HEK293 (cell line): ENCODE data around the gene RPE65.

Experiments used
- IKZF3 ChIP-seq: fragments of 450-650 bp; IDR thresholded peaks from 2 replicates; pipeline ENCODE4 v1.5.0; 2018; ENCODE audit warnings: missing biosample characterization, mild to moderate bottlenecking, missing genetic modification characterization, moderate library complexity
- KLF16 ChIP-seq: fragments of 450-650 bp; formaldehyde crosslinking; IDR thresholded peaks from 2 replicates; pipeline ENCODE4 v1.5.1; 2017; ENCODE audit warnings: missing biosample characterization, missing genetic modification characterization
- SCRT1 ChIP-seq: fragments of 450-650 bp; formaldehyde crosslinking; IDR thresholded peaks from 2 replicates; pipeline ENCODE4 v1.5.1; 2016; ENCODE audit warnings: missing biosample characterization, missing genetic modification characterization, borderline replicate concordance
- ZBTB17 ChIP-seq: fragments of 450-650 bp; formaldehyde crosslinking; IDR thresholded peaks from 2 replicates; pipeline ENCODE4 v1.5.1; 2016; ENCODE audit warnings: missing biosample characterization, missing genetic modification characterization
- ZFHX2 ChIP-seq: fragments of 450-650 bp; formaldehyde crosslinking; conservative IDR thresholded peaks from 2 replicates; pipeline ENCODE4 v1.5.1; 2016; ENCODE audit warnings: missing biosample characterization, missing genetic modification characterization
- ZFP69B ChIP-seq: fragments of 450-650 bp; formaldehyde crosslinking; IDR thresholded peaks from 2 replicates; pipeline ENCODE4 v1.5.1; 2016; ENCODE audit warnings: missing biosample characterization, missing genetic modification characterization
- ZNF2 ChIP-seq: fragments of 450-650 bp; formaldehyde crosslinking; IDR thresholded peaks from 2 replicates; pipeline ENCODE4 v1.5.1; 2016; ENCODE audit warnings: missing biosample characterization, missing genetic modification characterization
- ZNF24 ChIP-seq: fragments of 450-650 bp; formaldehyde crosslinking; IDR thresholded peaks from 2 replicates; pipeline ENCODE4 v1.5.1; 2016; ENCODE audit warnings: missing biosample characterization, missing genetic modification characterization
- ZNF335 ChIP-seq: fragments of 450-650 bp; formaldehyde crosslinking; conservative IDR thresholded peaks from 2 replicates; pipeline ENCODE4 v1.5.1; 2016; ENCODE audit warnings: missing biosample characterization, missing genetic modification characterization
- ZNF37A ChIP-seq: fragments of 450-650 bp; IDR thresholded peaks from 2 replicates; pipeline ENCODE4 v1.5.1; 2018; ENCODE audit warnings: missing biosample characterization, missing genetic modification characterization
- ZNF391 ChIP-seq: fragments of 450-650 bp; formaldehyde crosslinking; IDR thresholded peaks from 2 replicates; pipeline ENCODE4 v1.5.1; 2016; ENCODE audit warnings: low read depth, missing biosample characterization, missing genetic modification characterization, borderline replicate concordance
- ZNF514 ChIP-seq: fragments of 450-650 bp; formaldehyde crosslinking; IDR thresholded peaks from 2 replicates; pipeline ENCODE4 v1.5.1; 2016; ENCODE audit warnings: missing biosample characterization, missing genetic modification characterization
- ZNF600 ChIP-seq: fragments of 450-650 bp; formaldehyde crosslinking; IDR thresholded peaks from 2 replicates; pipeline ENCODE4 v1.5.1; 2016; ENCODE audit warnings: missing biosample characterization, missing genetic modification characterization
- ZNF626 ChIP-seq: fragments of 450-650 bp; sonication (Bioruptor Pico); formaldehyde crosslinking; IDR thresholded peaks from 2 replicates; pipeline ENCODE4 v1.5.1; 2018; ENCODE audit warnings: missing biosample characterization, missing genetic modification characterization, inconsistent platforms
- ZNF660 ChIP-seq: fragments of 450-650 bp; IDR thresholded peaks from 2 replicates; pipeline ENCODE4 v1.5.1; 2018; ENCODE audit warnings: missing biosample characterization, mild to moderate bottlenecking, missing genetic modification characterization
- ZNF707 ChIP-seq: fragments of 450-650 bp; formaldehyde crosslinking; IDR thresholded peaks from 2 replicates; pipeline ENCODE4 v1.5.1; 2016; ENCODE audit warnings: missing biosample characterization, missing genetic modification characterization
- ZNF76 ChIP-seq: fragments of 450-650 bp; formaldehyde crosslinking; IDR thresholded peaks from 2 replicates; pipeline ENCODE4; 2016; ENCODE audit warnings: low read depth, missing biosample characterization, missing genetic modification characterization, borderline replicate concordance
- ZNF792 ChIP-seq: fragments of 450-650 bp; formaldehyde crosslinking; IDR thresholded peaks from 2 replicates; pipeline ENCODE4 v1.5.1; 2016; ENCODE audit warnings: missing biosample characterization, missing genetic modification characterization
- ZXDB ChIP-seq: fragments of 450-650 bp; formaldehyde crosslinking; IDR thresholded peaks from 2 replicates; pipeline ENCODE4 v1.5.1; 2016; ENCODE audit warnings: missing biosample characterization, missing genetic modification characterization
- TF ChIP-seq, protein P1 (sequence below): fragments of 450-650 bp; formaldehyde crosslinking; IDR thresholded peaks from 2 replicates; pipeline ENCODE4 v1.5.1; 2017; ENCODE audit warnings: missing biosample characterization, missing genetic modification characterization
- TF ChIP-seq, protein P2 (sequence below): fragments of 450-650 bp; formaldehyde crosslinking; IDR thresholded peaks from 2 replicates; pipeline ENCODE4 v1.5.1; 2016; ENCODE audit warnings: missing biosample characterization, missing genetic modification characterization
- TF ChIP-seq, protein P3 (sequence below): fragments of 450-650 bp; formaldehyde crosslinking; IDR thresholded peaks from 2 replicates; pipeline ENCODE4 v1.5.1; 2016; ENCODE audit warnings: missing biosample characterization, missing genetic modification characterization
- TF ChIP-seq, protein P4 (sequence below): fragments of 450-650 bp; formaldehyde crosslinking; IDR thresholded peaks from 2 replicates; pipeline ENCODE4 v1.5.1; 2017; ENCODE audit warnings: missing biosample characterization, missing genetic modification characterization
- TF ChIP-seq, protein P5 (sequence below): fragments of 450-650 bp; formaldehyde crosslinking; IDR thresholded peaks from 2 replicates; pipeline ENCODE4 v1.5.1; 2016; ENCODE audit warnings: missing biosample characterization, missing genetic modification characterization
- TF ChIP-seq, protein P6 (sequence below): fragments of 450-650 bp; formaldehyde crosslinking; IDR thresholded peaks from 2 replicates; pipeline ENCODE4; 2016; ENCODE audit warnings: missing biosample characterization, missing genetic modification characterization

RPE65 gene

DNA sequence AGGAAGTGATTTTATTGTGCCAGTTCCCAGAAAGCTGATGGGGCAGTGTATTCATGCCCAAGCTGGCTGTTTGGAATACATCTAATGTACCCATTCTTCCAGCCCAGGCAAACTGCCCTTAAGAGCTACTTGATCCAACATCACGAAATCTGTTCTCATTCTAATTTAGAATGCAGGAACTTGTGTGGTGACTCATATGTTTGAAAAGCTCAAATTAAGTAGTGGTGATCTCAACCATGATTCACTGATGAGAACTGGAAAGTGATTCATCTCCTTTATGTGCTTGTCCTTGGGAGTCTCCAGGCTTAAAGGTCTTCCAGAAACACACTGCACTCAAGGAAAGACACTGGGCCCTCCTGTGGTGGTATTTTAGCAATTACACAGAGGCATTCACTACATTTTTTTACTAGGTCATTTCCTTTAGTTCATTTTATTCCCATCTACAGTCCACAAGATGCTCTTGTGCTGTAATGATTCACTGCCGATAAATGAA lies 65.4 kb downstream of the RPE65 start (continued):
- TF ChIP-seq, protein P1, sequence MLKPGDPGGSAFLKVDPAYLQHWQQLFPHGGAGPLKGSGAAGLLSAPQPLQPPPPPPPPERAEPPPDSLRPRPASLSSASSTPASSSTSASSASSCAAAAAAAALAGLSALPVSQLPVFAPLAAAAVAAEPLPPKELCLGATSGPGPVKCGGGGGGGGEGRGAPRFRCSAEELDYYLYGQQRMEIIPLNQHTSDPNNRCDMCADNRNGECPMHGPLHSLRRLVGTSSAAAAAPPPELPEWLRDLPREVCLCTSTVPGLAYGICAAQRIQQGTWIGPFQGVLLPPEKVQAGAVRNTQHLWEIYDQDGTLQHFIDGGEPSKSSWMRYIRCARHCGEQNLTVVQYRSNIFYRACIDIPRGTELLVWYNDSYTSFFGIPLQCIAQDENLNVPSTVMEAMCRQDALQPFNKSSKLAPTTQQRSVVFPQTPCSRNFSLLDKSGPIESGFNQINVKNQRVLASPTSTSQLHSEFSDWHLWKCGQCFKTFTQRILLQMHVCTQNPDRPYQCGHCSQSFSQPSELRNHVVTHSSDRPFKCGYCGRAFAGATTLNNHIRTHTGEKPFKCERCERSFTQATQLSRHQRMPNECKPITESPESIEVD = peak; percentile 82
- TF ChIP-seq, protein P2, sequence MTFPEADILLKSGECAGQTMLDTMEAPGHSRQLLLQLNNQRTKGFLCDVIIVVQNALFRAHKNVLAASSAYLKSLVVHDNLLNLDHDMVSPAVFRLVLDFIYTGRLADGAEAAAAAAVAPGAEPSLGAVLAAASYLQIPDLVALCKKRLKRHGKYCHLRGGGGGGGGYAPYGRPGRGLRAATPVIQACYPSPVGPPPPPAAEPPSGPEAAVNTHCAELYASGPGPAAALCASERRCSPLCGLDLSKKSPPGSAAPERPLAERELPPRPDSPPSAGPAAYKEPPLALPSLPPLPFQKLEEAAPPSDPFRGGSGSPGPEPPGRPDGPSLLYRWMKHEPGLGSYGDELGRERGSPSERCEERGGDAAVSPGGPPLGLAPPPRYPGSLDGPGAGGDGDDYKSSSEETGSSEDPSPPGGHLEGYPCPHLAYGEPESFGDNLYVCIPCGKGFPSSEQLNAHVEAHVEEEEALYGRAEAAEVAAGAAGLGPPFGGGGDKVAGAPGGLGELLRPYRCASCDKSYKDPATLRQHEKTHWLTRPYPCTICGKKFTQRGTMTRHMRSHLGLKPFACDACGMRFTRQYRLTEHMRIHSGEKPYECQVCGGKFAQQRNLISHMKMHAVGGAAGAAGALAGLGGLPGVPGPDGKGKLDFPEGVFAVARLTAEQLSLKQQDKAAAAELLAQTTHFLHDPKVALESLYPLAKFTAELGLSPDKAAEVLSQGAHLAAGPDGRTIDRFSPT (tag by site-specific recombination) = peak; percentile 93
- TF ChIP-seq ZFHX2 (tag by site-specific recombination) (no peak), ZNF792 (tag by site-specific recombination) (peak; percentile 26; the same call in 1 of the 2 replicates), ZBTB17 (tag by site-specific recombination) (peak; percentile 89), ZNF707 (tag by site-specific recombination) (0 out of 2 replicates have a peak, but pooled peaks have one; percentile 46), ZNF600 (tag by site-specific recombination) (peak; percentile 69), ZFP69B (tag by site-specific recombination) (peak; percentile 81), ZNF391 (tag by site-specific recombination) (peak; percentile 4; the same call in 1 of the 2 replicates), ZNF514 (tag by site-specific recombination) (no peak), ZNF24 (peak; percentile 98), ZNF76 (tag by site-specific recombination) (peak; percentile 44; the same call in 1 of the 2 replicates), KLF16 (tag by site-specific recombination) (peak; percentile 41; the same call in 1 of the 2 replicates), ZNF626 (tag by site-specific recombination) (0 out of 2 replicates have a peak, but pooled peaks have one; percentile 70), ZNF660 (tag by site-specific recombination) (peak; percentile 99), ZNF2 (tag by site-specific recombination) (peak; percentile 83), ZXDB (tag by site-specific recombination) (peak; percentile 75), ZNF335 (tag by site-specific recombination) (peak; percentile 33), IKZF3 (tag by site-specific recombination) (peak; percentile 95), SCRT1 (no peak), ZNF37A (0 out of 2 replicates have a peak, but pooled peaks have one; percentile 19)
- TF ChIP-seq, protein P3, sequence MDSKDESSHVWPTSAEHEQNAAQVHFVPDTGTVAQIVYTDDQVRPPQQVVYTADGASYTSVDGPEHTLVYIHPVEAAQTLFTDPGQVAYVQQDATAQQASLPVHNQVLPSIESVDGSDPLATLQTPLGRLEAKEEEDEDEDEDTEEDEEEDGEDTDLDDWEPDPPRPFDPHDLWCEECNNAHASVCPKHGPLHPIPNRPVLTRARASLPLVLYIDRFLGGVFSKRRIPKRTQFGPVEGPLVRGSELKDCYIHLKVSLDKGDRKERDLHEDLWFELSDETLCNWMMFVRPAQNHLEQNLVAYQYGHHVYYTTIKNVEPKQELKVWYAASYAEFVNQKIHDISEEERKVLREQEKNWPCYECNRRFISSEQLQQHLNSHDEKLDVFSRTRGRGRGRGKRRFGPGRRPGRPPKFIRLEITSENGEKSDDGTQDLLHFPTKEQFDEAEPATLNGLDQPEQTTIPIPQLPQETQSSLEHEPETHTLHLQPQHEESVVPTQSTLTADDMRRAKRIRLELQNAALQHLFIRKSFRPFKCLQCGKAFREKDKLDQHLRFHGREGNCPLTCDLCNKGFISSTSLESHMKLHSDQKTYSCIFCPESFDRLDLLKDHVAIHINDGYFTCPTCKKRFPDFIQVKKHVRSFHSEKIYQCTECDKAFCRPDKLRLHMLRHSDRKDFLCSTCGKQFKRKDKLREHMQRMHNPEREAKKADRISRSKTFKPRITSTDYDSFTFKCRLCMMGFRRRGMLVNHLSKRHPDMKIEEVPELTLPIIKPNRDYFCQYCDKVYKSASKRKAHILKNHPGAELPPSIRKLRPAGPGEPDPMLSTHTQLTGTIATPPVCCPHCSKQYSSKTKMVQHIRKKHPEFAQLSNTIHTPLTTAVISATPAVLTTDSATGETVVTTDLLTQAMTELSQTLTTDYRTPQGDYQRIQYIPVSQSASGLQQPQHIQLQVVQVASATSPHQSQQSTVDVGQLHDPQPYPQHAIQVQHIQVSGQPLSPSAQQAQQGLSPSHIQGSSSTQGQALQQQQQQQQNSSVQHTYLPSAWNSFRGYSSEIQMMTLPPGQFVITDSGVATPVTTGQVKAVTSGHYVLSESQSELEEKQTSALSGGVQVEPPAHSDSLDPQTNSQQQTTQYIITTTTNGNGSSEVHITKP (tag by site-specific recombination) = 0 out of 2 replicates have a peak, but pooled peaks have one; percentile 29
- TF ChIP-seq, protein P4, sequence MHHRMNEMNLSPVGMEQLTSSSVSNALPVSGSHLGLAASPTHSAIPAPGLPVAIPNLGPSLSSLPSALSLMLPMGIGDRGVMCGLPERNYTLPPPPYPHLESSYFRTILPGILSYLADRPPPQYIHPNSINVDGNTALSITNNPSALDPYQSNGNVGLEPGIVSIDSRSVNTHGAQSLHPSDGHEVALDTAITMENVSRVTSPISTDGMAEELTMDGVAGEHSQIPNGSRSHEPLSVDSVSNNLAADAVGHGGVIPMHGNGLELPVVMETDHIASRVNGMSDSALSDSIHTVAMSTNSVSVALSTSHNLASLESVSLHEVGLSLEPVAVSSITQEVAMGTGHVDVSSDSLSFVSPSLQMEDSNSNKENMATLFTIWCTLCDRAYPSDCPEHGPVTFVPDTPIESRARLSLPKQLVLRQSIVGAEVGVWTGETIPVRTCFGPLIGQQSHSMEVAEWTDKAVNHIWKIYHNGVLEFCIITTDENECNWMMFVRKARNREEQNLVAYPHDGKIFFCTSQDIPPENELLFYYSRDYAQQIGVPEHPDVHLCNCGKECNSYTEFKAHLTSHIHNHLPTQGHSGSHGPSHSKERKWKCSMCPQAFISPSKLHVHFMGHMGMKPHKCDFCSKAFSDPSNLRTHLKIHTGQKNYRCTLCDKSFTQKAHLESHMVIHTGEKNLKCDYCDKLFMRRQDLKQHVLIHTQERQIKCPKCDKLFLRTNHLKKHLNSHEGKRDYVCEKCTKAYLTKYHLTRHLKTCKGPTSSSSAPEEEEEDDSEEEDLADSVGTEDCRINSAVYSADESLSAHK = peak; percentile 49; the same call in 1 of the 2 replicates
- TF ChIP-seq, protein P5, sequence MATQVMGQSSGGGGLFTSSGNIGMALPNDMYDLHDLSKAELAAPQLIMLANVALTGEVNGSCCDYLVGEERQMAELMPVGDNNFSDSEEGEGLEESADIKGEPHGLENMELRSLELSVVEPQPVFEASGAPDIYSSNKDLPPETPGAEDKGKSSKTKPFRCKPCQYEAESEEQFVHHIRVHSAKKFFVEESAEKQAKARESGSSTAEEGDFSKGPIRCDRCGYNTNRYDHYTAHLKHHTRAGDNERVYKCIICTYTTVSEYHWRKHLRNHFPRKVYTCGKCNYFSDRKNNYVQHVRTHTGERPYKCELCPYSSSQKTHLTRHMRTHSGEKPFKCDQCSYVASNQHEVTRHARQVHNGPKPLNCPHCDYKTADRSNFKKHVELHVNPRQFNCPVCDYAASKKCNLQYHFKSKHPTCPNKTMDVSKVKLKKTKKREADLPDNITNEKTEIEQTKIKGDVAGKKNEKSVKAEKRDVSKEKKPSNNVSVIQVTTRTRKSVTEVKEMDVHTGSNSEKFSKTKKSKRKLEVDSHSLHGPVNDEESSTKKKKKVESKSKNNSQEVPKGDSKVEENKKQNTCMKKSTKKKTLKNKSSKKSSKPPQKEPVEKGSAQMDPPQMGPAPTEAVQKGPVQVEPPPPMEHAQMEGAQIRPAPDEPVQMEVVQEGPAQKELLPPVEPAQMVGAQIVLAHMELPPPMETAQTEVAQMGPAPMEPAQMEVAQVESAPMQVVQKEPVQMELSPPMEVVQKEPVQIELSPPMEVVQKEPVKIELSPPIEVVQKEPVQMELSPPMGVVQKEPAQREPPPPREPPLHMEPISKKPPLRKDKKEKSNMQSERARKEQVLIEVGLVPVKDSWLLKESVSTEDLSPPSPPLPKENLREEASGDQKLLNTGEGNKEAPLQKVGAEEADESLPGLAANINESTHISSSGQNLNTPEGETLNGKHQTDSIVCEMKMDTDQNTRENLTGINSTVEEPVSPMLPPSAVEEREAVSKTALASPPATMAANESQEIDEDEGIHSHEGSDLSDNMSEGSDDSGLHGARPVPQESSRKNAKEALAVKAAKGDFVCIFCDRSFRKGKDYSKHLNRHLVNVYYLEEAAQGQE (tag by site-specific recombination) = no peak
- TF ChIP-seq, protein P6, sequence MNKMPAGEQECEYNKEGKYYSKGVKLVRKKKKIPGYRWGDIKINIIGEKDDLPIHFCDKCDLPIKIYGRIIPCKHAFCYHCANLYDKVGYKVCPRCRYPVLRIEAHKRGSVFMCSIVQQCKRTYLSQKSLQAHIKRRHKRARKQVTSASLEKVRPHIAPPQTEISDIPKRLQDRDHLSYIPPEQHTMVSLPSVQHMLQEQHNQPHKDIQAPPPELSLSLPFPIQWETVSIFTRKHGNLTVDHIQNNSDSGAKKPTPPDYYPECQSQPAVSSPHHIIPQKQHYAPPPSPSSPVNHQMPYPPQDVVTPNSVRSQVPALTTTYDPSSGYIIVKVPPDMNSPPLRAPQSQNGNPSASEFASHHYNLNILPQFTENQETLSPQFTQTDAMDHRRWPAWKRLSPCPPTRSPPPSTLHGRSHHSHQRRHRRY (tag by site-specific recombination) = no peak
